HG02763 (cell line): ENCODE results near the gene TMEFF2.

Source experiments
- ATAC-seq: cut with Tn5 transposase; IDR thresholded peaks from one replicate; pipeline ENCODE4 v1.9.1; 2021; ENCODE audit warnings: mild to moderate bottlenecking, moderate library complexity; ENCODE audit not compliant: unreplicated experiment

The TMEFF2 gene

DNA sequence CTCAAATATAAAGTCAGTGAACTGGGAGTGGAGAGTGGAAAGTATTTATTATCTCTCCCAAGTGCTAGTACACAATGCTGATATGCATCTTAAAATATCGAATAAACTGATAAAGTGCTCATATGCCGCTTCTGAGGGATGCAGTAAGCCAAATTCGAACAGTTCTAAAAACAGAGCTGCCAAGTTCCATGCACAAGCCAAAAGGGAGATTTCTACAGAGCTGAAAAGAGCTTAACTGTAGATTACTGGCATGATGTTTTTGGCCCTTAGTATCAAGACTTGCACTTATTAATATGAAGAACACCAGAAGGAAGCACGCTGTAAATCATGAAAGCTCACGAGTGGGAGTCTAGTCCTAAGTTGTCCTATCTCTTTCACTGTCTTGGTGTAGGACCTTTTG lies 7.9 kb downstream of the TMEFF2 start:
- no peak for ATAC-seq

DNA sequence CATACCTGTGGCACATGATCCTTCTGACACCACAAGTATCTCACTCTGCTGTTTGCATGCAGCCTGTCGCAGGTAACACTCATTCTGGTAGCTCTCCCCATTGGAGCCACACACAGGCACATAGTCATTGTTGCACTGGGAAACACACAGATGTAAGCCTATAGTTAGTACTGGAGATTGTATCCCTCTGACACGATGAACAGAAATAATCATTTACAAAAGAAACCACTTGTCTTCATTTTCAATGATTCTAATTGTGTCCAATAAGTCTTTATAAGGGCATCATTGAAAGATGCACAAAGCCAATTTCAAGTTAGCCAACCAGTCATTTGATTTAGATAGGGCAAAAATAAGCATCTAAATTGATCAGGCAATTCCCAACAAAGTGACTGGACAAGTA lies 10.4 kb downstream of the TMEFF2 start:
- ATAC-seq: no peak

DNA sequence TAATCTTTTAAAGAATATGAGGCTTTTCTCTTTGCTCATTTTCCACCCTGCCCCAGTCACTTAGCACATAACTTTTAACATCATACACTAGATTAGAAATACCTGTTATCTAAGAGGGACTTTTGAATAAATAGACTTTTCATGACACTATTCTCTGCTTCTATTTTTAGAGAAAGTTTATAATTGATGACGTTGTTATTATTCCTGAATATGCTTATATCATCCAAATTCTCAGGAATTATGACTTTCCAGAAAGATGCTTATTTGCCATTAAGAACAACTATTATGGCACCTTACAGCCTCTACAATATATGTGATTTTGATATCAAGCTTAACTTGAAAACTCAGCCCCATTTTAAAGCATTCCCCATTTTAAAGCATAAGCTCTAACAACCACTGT lies 11.4 kb downstream of the TMEFF2 start:
- no peak for ATAC-seq

DNA sequence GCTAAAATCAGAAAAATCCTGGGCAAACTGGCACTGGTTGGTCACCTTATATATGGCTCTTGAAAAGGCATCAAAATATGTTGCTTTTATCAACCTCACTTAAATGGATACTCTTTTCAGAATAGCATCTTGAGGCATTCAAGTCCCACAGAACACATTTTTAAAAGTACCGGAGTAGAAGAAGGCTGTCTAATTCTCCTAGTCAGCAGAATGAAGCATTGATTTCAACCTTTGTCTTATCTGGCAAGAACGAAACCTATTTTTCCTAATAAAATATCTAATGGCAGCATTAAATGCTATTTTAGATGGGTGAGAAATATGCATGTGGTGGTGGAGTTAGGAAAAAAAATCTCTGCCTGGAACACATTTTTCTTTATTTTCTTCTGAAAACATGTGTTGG lies 27.8 kb downstream of the TMEFF2 start:
- ATAC-seq: no peak

DNA sequence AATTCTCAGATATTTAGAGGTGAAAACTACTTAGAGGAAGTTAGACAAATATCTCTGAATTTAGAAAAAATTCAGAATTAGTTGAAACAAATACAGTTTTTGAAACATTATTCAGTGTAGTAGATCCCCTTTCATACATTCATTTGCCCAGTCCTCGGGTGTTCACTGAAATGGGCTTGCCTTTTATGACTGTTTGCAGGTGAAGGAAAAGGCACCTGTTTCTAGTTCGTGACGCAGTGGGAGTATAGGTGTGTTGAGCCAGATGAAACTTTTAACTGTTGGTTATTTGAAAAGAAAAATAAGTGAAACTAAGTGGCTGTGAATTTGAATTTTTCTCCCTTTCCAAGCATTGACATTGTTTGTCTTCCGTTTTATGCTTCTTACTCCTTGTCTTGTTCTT lies 28.9 kb downstream of the TMEFF2 start:
- no peak for ATAC-seq

DNA sequence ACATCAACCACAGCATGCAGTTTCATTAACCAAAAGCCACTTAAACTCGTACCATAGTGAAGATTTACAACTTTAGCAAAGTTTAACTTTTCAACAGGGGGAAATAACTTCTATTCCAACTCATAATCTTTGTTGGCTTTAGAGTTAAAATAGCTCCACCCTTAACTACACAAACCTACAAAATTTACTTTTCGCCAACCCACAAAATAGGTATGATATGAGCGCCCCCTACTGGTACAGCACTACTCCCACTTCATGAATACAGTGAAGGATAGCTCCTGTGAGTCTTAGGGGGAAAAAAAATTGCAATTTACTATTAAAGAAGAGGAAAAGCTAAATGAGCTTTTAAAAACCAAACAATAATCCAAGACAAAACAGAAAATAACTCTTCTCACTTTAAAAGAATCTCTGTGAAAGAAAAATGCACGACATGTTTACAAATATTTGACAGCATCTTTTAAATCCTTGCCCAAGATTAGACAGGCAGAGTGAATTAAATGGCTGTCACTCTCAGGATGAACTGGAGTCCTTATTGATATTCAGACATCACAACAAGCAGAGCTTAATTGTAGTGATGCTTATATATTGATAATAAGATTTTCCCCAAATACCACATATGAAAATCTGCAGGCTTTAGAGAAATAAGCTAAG lies 32.2 kb downstream of the TMEFF2 start:
- peak; percentile 65 for ATAC-seq

DNA sequence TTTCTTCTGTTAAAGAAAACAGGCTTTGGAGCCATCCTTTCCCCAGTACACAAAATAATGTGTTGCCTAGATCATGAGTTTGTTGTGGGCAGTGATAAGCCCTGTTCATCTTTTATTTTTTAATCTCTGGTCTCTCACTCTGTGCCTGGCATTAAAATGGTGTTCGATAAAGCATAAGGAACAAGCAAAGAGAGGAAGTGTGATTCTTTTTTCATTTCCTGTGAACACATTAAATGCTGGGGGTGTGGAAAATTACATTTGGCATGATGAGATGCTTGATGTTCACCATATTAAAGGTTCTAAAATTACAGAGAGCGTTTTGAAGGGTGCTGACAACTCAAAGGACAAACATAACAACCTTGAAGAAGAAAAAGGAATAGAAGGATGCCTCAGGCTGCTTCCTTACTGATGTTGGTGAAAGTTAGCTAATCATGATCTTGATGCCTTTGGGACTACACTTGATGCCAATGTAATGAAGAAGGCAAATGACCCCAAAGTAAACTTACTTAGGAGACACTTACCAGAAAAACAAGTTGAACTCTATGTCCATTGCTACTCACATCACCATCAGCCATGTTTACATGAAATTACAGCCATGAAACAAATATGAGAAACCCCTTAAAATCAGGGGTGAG lies 33.0 kb downstream of the TMEFF2 start:
- no peak for ATAC-seq

DNA sequence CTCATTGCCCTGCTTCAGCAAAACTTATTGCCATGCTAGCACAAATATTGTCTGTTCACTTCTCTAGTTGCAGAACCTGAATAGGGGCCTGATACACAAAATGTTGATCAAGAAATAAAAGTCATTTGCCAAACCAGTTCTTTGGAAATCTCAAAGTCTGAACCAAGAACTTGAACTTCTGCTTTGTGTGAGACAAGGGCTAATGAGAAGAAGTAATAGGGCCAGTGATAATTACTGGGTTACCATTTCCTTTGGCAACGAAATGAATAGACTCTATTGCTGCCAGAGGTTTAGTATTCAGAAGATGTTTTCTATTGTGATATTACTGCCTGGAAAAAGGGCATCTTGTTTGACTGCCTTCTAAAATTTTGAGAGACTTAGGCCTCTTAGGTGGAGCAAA lies 35.0 kb downstream of the TMEFF2 start:
- no peak for ATAC-seq

DNA sequence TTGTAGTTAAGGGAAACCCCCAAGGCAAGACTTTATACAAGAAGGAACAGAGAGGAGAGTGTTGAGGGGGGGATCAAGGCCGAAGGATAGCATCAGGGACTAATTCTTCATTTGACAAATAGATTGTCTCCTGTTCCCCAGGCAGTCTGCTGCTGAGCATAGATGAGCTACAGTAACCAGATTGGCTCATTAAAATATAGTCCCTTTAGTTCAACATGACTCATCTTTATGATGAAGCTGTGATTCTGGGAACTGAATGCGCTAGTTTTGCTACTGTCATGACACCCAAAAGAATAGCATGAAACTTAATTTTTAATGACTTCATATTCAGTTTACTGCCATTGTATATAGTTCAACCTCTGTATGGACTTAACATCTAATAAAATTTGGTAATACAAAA lies 35.5 kb downstream of the TMEFF2 start:
- ATAC-seq: no peak

DNA sequence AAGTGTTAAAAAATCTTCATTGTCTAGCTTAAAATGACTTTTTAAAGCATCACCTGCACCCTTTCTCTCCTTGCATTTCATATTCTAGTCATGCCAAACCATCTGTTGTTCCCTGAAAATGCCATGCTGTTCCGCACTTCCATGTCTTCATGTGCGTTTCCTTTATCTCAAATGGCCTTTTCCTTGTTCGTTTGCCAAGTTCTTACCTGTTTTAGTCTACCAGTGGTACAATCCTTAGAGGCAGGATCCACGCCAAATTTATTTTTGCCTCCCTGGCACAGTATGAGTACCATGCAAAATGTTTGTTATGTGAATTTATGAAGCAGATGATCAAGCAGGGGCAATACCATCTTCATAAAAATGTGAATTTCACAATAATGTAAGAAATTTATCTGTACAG lies 37.0 kb downstream of the TMEFF2 start:
- no peak for ATAC-seq

DNA sequence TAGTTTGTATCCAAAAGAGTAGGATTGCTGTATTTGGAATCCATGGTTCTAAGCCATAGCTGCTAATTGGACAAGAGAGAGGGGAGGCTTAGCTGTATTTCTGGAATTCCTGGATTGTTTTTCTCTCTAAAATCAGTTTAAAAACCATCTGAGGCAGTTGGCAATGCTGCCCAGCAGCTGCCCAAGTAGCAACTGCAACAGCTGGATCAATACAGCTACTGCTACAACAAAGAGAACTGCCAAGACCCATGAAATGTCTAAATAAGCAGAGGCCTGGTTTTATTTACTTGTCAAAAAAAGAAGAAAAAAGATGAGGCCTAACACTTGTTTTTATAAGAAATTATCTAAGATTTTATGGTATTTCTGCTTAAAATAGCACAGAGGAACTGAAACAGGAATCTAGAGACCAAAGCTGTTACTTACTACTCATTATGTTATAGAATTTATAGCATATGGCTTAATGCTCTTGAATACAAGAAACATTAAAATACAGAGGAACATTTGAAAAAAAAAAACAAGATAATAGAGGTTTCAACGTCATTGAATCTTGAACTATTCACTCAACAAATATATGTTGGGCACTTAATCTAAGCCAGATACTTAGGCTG lies 39.1 kb downstream of the TMEFF2 start:
- ATAC-seq: no peak

DNA sequence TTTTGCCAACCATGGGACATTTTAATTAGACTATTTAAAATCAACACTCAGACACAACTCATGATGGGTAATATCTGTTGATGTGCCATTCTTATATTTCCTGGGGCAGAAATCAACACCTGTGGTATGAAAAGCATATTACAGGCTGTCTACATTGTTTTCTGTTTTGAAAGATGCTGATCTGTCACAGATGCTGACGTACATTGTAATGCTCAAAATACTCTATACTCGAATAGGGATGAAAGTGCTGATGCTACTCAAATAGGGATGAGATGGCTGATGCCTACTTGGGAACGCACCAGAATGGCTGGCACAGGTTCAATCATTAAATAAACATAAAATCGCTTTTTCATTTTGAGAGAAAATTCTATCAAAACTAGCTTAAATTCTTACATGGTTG lies 41.2 kb downstream of the TMEFF2 start:
- no peak for ATAC-seq

DNA sequence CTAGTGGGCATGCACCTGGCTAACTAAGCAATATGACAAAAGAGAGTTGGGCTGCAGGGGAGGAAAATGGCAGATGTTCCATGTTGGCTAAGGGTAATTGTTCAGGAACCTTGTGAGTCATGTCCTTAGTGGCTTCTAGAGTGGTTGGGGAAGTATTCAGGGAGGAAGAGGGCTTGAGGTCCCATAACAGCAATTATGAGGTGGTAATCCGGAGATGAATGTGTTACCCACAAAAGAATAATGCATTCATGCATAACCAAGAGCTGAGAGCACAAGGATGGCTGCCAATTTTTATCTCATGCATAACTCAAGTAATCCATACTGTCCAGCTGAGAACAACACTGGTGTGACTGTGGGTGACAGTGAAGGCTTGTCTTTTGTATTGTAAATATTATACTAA lies 42.9 kb downstream of the TMEFF2 start:
- ATAC-seq: no peak

DNA sequence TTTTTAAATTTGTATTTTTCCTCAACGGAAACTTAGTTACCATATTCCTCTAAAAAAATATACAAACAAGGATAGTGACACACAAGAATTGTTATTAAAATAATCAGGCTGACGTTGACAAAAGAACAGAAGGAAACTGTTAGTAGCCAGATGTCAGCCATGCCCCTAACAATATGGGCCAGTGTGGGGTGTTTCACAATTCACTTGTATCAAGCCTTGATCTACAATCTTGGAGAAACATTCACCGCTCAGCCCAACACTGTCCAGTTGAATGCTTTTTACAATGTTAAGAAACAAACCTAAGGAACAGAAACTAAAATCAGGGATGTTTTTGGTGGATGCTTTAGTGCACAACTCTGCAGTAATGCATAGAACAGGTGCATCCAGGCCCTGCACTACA lies 44.6 kb downstream of the TMEFF2 start:
- ATAC-seq: no peak

DNA sequence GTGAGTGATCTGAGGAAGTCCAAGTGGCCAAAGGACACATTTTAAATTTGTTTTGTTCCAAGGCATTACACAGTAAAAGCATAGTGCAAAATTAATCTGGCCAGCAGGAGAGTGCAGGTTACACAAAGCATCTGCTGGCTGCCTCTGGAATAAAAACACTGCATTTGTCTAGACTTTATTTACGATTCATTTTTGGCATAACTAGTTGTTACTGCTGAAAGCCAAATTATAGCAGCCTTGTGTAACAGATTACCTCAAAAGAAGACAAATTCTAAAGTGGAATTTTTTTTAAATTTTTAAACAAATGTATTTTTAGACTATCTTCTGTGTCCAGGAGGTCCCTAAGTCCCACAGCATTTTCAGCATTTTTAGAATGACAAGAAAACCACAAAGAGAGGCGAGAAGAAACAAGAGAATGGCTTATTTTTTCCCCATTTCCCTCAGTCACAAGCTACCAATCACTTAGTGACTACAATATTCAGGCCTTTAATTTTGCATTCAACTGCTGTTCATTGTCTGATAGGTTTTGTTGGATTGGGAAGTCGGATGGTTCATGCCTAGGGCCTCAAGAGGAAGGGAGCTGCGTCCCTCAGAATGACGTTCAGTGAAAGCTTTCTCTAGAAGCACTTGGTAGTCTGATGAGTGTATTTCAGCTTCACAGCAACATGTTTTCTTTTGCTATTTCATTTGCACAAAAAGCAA lies 46.0 kb downstream of the TMEFF2 start:
- no peak for ATAC-seq

DNA sequence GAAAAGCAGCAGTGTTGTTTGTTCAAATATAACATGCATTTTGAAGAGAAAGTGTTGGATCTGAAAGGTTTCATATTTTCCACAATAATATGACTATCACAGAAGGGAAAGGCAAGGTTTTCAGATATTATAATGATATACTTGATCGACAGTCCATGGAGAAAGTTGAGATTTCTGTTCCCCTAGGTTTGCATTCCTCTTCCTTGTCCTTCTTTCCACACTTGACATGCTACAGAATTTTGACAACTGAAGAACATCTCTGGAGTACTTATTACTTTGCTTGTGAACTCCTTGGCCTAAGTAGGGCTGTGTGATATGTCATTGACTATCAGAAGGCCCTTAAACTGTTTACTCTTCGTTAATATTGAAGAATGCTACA lies 46.5 kb downstream of the TMEFF2 start:
- ATAC-seq: no peak

DNA sequence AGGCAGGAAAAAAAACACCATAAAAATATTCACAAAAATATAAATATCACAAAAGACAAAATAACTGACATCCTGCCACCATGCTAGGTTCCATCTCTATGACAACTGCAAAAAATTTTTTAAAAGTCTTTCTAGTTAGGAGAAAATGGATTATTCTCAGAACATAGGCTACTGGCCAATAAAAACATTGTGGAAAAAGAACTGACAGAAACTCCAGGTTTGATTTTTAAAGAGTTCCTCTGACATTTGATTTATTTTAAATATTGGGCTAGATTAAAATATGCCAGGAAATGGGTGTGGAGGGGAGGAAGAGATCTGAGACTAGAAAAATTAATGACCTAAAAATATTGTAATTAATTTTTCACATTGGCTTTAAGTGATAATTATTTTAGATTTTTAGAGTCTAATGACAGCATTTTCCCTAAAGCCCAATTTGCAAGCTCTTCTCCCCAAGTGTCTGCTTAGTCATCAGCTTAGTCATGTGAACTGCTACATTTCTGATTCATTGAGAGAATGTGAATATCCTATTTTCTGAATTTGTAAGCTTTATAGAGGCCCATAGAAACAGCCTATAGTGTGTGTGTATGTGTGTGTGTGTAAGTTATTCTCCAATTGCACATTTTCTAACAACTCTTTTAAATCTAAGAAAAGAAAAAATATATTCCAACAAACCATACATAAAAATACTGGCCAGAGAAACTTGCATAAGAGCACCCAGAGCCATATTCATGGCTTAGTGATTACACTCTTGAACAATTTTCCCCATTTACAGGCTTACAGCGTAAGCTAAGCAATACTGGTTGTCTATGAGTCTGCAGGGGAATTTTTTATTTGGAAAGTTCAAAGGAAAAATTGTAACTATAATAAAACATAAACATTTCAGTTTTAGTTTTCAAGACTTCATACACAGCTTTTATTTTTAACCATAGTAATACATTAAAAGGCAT lies 48.4 kb downstream of the TMEFF2 start:
- no peak for ATAC-seq

DNA sequence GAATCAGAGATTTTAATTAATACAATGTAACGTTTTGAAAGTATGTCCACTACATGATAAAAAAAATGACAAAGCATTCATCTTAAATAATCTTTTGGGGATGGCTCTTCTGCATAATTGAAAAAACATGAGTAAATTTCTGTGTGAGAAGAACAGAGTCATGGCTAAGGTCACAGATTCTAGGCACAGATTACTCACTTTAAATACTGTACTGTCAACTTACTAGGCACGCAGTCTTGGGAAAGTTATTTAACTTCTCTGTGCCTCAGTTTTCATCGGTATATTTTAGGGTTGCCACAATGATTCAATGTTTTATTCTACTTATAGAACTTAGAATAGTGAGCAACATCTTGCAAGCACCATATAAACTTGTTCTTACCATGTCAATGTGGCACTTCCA lies 49.2 kb downstream of the TMEFF2 start:
- no peak for ATAC-seq

DNA sequence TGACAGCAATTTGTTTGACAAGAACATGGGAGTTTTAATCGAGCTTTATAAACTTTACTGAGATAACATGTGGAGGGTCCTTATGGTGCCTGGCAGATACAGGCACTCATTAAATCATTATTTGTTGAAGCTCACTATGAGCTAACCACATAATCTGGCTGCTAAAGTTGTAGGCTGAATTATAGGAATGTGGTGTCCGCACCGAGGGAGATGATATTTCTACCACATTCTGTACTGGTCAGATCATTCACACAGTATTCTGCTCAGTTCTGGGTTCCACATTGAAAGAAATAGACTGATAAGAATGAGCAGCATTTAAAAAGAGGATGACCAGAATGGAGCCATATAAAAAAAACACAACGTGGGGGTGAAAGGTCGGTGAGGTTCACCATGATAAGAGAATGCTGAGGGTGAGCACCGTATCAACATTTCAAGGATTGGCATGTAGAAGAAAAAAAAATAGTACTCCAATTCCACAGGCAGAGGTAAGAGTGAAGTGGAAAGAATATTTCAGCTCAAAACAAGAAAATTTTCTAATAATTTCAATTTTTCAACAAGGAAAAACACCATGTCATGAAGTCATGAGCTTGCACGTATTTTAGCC lies 54.4 kb downstream of the TMEFF2 start:
- ATAC-seq: no peak

DNA sequence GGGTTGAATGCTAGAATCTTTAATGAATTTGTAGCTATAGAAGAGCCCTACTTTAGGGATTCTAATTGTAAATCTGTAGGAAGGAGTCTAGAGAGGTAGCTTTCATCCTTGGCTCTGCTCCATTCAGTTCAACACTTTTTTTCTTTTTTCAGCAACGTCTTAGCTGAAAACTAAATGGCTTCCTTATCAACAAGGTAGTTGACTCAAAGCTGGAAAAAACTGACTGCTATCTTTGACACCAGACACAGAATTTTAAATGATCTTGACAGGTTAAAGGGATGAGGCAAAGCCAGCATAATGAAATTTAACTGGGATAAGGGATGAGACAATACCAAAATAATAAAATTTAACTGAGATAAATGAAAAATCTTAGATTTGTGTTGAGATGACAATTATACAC lies 54.9 kb downstream of the TMEFF2 start:
- ATAC-seq: no peak

DNA sequence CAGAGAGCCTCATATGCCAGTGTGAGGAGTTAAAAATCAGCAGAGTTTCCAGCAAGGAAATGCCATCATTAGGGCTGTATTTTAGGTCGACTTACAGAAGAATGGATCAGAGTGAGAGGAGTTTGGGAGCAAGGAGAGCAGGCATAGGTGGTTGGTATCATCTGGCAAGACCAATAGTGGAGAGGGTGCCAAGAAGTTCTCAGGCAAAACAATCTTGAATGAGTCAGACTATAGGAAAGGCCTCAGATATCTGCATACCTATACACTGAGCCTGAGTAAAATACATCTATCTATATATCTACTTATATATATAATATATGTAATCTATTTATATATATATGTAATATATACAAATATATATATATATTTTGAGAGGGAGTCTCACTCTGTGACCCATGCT lies 57.3 kb downstream of the TMEFF2 start:
- ATAC-seq: no peak
